GM18873 (cell line): ENCODE results near the gene ENOX1.

ENCODE experiments used
- ATAC-seq: cut with Tn5 transposase; IDR thresholded peaks from one replicate; pipeline ENCODE4 v1.9.1; 2021; ENCODE audit warnings: mild to moderate bottlenecking, moderate library complexity, moderate number of reproducible peaks; ENCODE audit not compliant: unreplicated experiment, low FRiP score

Gene ENOX1

DNA sequence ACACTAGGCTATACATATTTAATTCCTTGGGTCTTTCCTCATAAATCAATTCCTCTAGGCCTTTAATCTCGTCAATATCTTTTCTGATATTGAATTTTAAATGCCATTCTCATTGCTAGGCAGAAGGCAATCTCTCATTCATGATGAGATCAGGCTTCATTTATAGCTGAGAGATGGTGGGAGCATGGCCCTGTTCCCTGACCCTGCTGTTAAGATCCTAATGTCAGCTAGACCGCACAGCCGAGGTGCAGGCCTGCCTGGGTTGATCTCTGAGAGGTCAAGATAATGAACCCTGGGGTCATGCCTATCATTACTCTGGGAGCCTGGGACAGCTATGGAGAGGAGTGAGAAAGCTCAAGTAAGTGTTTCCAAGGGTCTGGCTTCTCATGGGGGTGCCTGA lies 509.6 kb downstream of the ENOX1 start:
- ATAC-seq: no peak

GRCh38 chr13:43274881-43275280 lies 511.9 kb downstream of the ENOX1 start:
- no peak for ATAC-seq

DNA sequence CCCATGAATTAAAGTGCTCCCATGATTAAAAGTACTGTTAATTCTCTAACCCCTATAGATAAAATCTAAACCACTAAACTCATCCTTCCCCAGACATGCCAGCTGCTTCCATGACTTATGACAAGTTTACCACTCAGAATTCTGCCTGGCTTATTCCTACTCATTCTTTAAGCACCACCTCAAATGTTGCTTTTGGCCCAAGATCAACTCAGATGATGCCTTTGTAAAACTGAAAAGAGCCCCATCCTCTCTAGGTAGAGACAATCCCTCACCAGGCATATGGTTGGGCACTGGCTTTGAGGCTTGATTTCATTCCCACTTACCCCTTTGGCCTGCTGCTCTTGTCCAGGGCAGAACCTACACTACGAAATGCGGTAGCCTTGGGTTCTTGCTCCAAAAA lies 513.4 kb downstream of the ENOX1 start:
- ATAC-seq: no peak

DNA sequence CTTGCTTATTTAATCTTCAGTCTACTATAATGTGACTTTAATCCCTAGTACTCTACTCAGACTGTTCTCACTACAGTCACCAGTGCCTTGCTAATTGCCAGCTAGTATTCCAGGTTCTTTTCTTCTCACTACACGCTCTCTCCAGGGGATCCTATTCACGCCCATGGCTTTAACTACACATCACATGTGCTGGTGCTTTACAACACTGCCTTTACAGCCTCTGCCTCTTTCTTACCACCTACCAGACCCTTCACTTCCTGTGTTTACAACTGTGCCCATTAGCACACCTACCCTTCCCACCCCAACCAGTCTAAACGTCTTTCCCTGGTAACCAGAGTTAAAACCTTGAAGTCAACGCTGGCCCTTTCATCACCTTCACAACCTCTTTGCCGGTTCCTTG lies 513.9 kb downstream of the ENOX1 start:
- ATAC-seq: no peak

- no peak for ATAC-seq
These were observed 515.6 kb downstream of the ENOX1 start for GRCh38 chr13:43271152-43271551.

- ATAC-seq: no peak
These were observed 516.5 kb downstream of the ENOX1 start for GRCh38 chr13:43270130-43270830.

DNA sequence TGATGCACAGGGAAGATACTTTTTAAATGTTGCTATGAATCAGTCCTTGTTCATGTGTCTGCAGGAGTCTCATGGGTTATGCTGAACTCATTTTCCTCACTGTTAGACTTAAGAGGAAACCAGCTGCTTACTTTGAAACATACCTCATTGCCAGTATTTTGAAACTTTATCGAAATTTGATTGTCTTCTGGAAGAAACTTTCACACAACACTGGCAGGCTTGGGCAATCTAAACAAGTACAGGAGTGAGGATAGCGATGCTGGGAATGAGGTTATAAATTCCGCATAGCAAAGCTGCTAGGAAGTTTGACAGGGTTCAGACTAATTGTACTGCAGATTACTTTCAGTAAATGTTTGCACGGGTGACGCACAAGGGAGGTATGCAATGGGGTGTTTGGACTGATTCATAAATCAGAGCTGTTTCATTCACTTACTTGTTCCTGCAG lies 517.7 kb downstream of the ENOX1 start:
- no peak for ATAC-seq

DNA sequence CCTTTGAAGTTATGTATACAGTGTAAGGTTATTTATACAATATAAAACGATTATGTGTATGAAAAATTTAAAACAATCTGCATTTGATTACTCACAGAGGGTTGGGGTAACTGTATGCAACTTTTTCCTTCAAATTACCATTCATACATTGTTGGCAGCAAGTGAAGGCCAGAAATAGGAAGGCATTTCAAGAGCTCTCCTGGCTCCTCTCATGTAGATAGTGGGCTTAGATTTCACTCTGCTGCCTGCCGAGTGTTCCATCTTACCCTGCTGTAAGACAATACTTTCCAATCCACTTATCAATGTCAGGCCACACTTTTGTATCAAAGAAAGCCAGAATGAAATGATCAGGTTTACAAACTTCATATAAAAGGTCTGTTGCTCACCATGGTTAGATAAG lies 518.1 kb downstream of the ENOX1 start:
- ATAC-seq: no peak

DNA sequence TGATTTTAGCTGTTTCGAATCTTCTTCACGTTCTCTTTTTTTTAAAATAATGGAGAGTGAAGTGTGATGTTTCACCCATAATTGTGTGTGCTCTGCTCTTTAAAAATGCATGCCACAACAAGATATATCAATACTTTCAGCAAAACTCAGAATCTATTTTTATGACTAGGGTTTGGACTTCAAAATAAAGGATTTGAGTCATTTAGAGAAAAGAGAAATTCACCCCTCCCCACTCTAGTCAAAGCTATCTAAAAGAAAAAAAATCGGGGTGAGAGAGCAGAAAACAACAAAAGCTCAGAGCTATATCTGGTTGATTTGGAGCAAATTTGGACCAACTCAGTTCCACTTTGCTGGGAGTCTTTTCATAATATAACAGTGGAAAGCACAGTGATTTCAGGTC lies 518.9 kb downstream of the ENOX1 start:
- no peak for ATAC-seq

DNA sequence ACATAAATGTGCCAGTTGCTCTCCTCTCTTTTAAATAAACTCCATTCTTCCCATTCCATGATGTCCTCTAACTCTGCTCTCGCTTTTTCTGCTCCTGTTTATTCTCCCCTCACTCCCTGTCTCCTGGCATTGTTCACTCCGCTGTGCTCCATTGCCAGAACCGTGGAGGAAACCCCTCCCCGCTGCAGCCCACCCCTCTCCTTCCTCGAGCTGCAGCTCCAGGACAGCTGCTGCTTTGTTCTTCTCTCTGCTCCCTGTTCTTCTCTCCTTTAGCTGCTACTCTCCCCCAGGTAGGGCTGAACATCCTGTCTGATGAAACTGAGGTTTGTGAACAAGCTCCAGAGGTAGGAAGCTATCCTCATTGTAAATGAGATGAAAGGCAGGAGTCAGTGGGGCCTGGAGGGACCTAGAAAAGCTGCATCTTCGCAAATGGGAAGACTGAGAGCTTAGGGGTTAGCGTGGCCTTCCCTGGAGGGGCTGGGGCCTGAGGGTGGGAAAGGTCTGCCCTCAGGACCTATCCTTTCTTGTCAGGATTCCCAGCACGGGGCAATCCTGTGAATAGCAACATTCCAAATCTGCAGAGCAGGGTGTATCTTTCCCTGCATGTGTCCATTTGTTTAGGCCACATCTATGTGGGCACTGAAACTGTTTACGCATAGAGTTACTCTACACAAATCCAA lies 519.7 kb downstream of the ENOX1 start:
- ATAC-seq: no peak

DNA sequence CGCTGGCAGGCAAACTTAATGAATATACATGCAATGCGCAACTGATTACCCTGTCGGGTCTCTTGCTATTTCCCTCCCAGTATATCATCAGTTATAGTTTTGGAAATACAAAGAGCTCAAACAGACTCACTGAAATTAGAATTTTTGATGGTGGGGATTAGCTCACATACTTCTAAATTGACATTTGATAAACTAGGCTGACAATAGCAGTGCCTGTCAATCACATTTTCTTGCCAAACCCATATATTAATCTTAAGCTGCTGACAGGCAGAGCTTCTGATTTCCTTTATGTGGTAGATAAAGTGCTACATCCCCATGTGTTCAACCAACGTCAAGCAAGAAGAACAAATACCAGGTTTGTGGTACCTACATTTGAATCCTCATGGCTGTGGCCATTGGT lies 521.7 kb downstream of the ENOX1 start:
- no peak for ATAC-seq

DNA sequence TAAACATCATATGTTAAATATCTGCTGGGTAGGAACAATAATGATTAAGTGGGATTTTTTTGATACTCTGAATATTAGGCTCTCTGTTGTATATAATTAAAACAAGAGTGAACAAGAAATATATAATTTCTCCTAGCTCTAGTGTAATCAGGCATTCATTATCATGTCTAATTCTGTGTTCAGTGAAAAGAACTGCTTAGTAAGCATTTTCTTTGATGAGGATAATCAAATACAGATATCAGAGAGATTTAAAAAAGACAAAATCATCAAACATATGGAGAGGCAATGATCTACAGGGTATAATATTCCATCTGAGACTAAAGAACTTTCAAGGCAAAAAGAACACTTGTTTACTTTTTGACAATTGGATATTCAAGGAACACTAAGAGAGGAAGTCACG lies 522.3 kb downstream of the ENOX1 start:
- ATAC-seq: no peak

- ATAC-seq: no peak
These were observed 523.7 kb downstream of the ENOX1 start for GRCh38 chr13:43263047-43263446.

DNA sequence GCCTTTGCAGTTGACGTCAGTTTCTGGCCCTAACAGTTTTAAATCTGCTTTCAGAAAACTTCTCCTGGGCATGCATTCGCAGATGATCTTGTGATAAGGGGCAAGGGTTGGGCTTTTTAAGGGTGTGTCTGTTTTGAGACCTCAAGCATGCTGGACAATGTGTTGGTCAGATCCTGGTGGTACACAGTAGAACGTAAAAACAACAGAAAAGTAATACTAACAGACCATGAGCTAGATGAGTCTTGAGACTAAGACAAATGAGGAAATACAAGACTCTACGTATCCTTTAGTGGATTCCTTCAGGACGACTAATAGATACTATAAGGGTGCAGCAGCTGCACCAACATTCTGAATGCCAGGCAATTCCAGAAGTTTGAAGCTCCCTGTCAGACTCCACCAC lies 525.8 kb downstream of the ENOX1 start:
- no peak for ATAC-seq

DNA sequence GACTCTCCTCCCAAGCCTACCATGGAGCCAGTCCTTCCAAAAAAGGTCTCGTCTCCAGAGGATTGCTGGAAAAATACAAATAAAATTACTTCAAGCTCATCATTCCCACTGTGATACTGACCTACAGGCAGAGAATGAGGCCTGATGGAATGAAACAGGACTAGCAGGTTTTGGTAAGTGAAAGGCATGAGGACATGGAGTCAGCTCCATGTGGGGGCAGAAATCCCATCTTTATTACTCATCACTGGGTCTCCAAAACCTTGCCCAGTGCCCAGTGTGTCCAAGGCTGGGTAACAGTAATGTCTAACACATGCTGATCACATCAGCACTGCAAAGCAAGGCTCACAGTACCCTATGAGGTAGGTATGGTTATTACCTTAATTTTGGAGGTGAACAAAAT lies 528.0 kb downstream of the ENOX1 start:
- no peak for ATAC-seq

DNA sequence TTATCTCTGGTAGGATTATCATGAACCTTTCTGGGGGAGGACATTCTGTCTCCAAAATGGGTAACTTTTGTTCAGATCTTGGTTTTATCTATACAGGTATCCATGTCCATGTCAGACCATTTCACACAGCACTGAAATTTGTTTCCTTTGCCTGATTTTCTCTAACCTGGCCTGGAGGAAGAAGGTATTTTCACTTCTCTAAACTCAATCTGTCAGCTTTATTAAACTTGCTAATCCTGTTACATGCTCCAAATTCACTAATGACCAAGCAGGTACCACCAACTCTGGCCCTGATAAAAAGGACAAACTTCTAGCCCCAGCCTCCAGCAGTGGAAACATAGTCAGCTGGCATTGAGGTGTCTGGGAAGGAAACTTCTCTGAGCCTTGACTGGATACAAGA lies 529.0 kb downstream of the ENOX1 start:
- ATAC-seq: no peak

GRCh38 chr13:43251961-43252360 lies 534.8 kb downstream of the ENOX1 start:
- no peak for ATAC-seq

DNA sequence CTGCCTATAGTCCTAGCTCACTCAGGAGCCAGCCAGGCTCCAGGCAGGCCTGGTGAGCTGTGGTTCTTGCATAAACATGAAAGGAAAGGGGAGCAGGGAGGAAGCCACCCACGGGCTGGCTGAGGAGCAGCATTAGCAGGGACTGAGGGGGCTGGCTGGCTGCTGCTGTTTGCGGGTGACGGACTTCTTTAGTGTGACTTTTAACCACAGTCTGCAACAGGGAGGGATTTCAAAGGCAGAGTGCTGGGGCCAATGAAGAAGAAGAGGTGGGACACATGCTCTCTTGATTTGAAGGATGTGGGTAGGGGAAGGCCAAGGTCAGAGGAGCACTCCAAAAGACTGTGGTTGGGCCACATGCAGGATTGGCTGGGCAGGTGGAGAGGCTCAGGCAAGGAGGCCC lies 540.4 kb downstream of the ENOX1 start:
- ATAC-seq: no peak

DNA sequence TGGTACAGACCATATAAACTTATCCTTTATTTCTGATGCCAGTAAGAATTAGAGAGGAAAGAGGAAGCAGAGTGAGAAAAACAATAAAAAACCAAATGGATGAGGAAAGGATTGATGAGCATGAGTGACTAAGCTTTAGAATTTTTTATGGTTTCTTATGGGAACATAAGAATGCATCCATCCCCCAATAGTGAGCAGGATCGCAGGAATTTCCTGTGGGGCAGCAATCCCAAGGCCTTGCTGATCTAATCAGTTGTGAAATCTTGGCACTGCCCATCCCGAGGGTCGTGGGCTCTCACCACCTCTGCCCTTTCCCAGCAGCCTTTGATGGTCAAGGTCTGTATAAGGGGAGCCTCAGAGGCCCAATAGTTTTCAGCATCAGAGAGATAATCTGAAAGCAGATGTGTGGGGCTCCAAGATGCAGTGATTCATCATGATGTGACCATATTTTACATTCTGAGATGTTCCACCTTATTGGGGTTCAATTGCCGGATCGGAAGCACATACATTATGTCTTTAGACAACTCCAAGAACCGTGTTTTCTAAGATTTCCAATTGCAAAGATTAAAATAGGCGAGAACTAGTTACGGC lies 541.3 kb downstream of the ENOX1 start:
- no peak for ATAC-seq

DNA sequence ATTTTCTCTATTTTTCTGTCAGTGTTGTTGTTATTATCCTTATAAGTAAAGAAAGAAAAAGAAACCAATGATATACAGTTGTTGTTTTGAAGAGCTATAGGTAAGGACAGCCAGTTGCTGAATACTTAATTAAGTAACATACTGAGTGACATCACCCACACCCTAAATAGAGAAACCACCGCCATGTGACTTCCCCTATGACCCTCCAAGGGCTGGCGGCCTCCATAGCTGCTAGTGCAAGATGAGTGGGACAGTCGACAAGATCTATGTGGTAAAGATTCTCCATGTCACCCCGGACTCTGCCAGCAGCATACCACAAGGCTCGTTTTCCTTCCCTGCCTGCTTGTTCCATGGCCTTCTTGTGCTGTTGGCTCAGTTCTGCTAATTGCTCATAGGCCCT lies 542.3 kb downstream of the ENOX1 start:
- no peak for ATAC-seq

GRCh38 chr13:43243711-43244110 lies 543.1 kb downstream of the ENOX1 start:
- ATAC-seq: no peak

DNA sequence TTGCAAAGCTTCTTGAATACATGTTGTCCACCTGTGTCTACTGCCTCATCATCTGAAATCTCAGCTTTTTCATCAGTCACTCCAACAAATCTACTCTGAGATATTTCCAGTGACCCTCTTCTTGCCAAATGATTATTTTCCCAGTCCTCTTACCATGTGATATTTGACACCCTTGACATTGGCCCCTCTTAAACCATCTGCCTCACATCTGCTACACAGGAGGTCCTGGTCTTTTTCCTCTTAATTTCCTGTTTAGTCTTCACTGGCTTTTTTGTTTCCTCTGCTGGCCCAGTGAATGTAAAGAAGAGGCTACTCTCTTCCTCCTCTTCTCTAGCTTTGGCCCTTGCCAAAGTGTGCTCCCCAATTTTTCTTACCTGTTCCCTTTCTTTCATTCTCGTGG lies 544.7 kb downstream of the ENOX1 start:
- no peak for ATAC-seq
